A172 (cell line): ENCODE data around the gene CHAT. TPM values are rescaled to one million over a fixed set of nuclear protein-coding genes. Genes with fewer than 3 reads are reported as not detected.
A peak's percentile ranks its signal among the peaks of the same experiment; 100 is the strongest.

Experiments used
- DNase-seq: peaks from one replicate; pipeline ENCODE4 v3.0.0-alpha.2; 2015; ENCODE audit warnings: low spot score
- total RNA-seq: library from RNA; depleted of rRNA; stranded (reverse); fragments of >200 nt; shearing (Covaris generic); gene quantifications from 2 replicates; pipeline ENCODE4 v1.2.3, GENCODE V29; 2014; rRNA removed

The CHAT gene
- not detected in 2 replicates for total RNA-seq

GRCh38 chr10:49613882-49614241, at the start of gene CHAT:
Gene CHAT (plus strand): TSS chr10:49614037. CDS start chr10:49614190, 153 bp downstream.
- DNase-seq = no peak

GRCh38 chr10:49564461-49565009, 49.3 kb upstream of the CHAT start:
- no peak for DNase-seq

GRCh38 chr10:49567810-49568209, 46.0 kb upstream of the CHAT start:
- no peak for DNase-seq

- DNase-seq = peak; percentile 62
These were observed 45.6 kb upstream of the CHAT start for GRCh38 chr10:49568235-49568634.

GRCh38 chr10:49569031-49569631, 44.7 kb upstream of the CHAT start:
- no peak for DNase-seq

GRCh38 chr10:49571388-49571787, 42.4 kb upstream of the CHAT start:
- peak; percentile 60 for DNase-seq

- DNase-seq = no peak
These were observed 41.2 kb upstream of the CHAT start for GRCh38 chr10:49572594-49573114.

- DNase-seq = no peak
These were observed 38.3 kb upstream of the CHAT start for GRCh38 chr10:49575489-49576072.

GRCh38 chr10:49577182-49577925, 36.5 kb upstream of the CHAT start:
- no peak for DNase-seq

GRCh38 chr10:49578392-49578791, 35.4 kb upstream of the CHAT start:
- no peak for DNase-seq

GRCh38 chr10:49579621-49580020, 34.2 kb upstream of the CHAT start:
- peak; percentile 42 for DNase-seq

- no peak for DNase-seq
These were observed 28.4 kb upstream of the CHAT start for GRCh38 chr10:49585387-49585786.

GRCh38 chr10:49587981-49588380, 25.9 kb upstream of the CHAT start:
- no peak for DNase-seq

GRCh38 chr10:49592726-49593563, 20.9 kb upstream of the CHAT start:
- DNase-seq = peak; percentile 49

GRCh38 chr10:49593564-49593875, 20.3 kb upstream of the CHAT start:
- no peak for DNase-seq

- DNase-seq = no peak
These were observed 19.8 kb upstream of the CHAT start for GRCh38 chr10:49593998-49594397.

GRCh38 chr10:49594594-49594993, 19.2 kb upstream of the CHAT start:
- peak; percentile 69 for DNase-seq

- DNase-seq = no peak
These were observed 18.7 kb upstream of the CHAT start for GRCh38 chr10:49595003-49595712.

GRCh38 chr10:49595713-49596492, 17.9 kb upstream of the CHAT start:
- no peak for DNase-seq

GRCh38 chr10:49596493-49596809, 17.4 kb upstream of the CHAT start:
- no peak for DNase-seq

GRCh38 chr10:49596836-49597235, 17.0 kb upstream of the CHAT start:
- no peak for DNase-seq
